GM12878 (cell line): ENCODE measurements around the gene NOTCH1. TPM values are rescaled to one million over a fixed set of nuclear protein-coding genes. Genes with fewer than 3 reads are reported as not detected.

Experiments
- ATAC-seq: fragments of 200-7000 bp; cut with Tn5 transposase; 3 replicates; pipeline ENCODE4 v1.9.1; 2020; ENCODE audit warnings: mild to moderate bottlenecking, moderate library complexity
- BruUV-seq: library from RNA; stranded (reverse); fragments of 400-500 nt; replicated peaks from 2 replicates; lab custom pipeline; 2021; lab: Mats Ljungman, UMichigan
- CTCF ChIA-PET: fragments of 300-600 bp; sonication (Branson Sonifier 250); formaldehyde crosslinking; extraction: SDS; loops from one replicate; lab custom pipeline; 2021; ENCODE audit warnings: inconsistent platforms; lab: Yijun Ruan, JAX
- POLR2A ChIA-PET: fragments of 350-600 bp; formaldehyde crosslinking; extraction: SDS; loops from one replicate; lab custom pipeline; 2021; ENCODE audit warnings: inconsistent platforms; lab: Charles Lee
- RAD21 ChIA-PET: fragments of 300-600 bp; sonication (Branson Sonifier 250); formaldehyde crosslinking; loops from one replicate; lab custom pipeline; 2023; ENCODE audit warnings: antibody characterized with exemption; ENCODE audit not compliant: unreplicated experiment; lab: Charles Lee
- SMC1A ChIA-PET: fragments of 300-600 bp; sonication (Branson Sonifier 250); formaldehyde crosslinking; loops from one replicate; lab custom pipeline; 2023; ENCODE audit not compliant: unreplicated experiment, uncharacterized antibody; lab: Charles Lee
- DNase-seq: peaks from one replicate; pipeline ENCODE4 v3.0.0-alpha.2; 2011; ENCODE audit warnings: low read depth, low spot score
- FAIRE-seq: peaks from 3 replicates; lab custom pipeline; 2011; peaks lifted over from hg19 to GRCh38; lab: Jason Lieb, UNC
- H2AFZ ChIP-seq: 2 replicates; pipeline ENCODE4 v1.6.0; 2011; ENCODE audit warnings: low read depth, low read length, control low read depth; ENCODE audit not compliant: control insufficient read depth
- H3K27ac ChIP-seq: 2 replicates; pipeline ENCODE4 v1.5.1; 2011; ENCODE audit warnings: control low read depth; ENCODE audit not compliant: control insufficient read depth, insufficient read depth
- H3K27me3 ChIP-seq, 2 experiments: replicated peaks in 1 of 2; 2 replicates each; pipeline versions ENCODE4 v1.6.0 to v1.6.1; 2011; ENCODE audit warnings: low read length in 1 of 2; ENCODE audit not compliant: control insufficient read depth in 2 of 2, insufficient read depth in 2 of 2
- H3K36me3 ChIP-seq, 2 experiments: 2 replicates each; pipeline ENCODE4 v1.5.1; 2011; ENCODE audit warnings: low read length in 1 of 2; ENCODE audit not compliant: control insufficient read depth in 2 of 2, insufficient read depth in 2 of 2
- H3K4me1 ChIP-seq: 2 replicates; pipeline ENCODE4 v1.6.1; 2011; ENCODE audit warnings: mild to moderate bottlenecking, low read length, moderate library complexity, mixed read lengths; ENCODE audit not compliant: control insufficient read depth, insufficient read depth
- H3K4me2 ChIP-seq: 2 replicates; pipeline ENCODE4 v1.6.0; 2011; ENCODE audit warnings: control low read depth; ENCODE audit not compliant: control insufficient read depth, insufficient read depth
- H3K4me3 ChIP-seq: fragments of 200-600 bp; sonication (generic); 2 replicates; pipeline ENCODE4 v1.5.1; 2016
- H3K79me2 ChIP-seq: 2 replicates; pipeline ENCODE4 v1.6.0; 2011; ENCODE audit warnings: low read length; ENCODE audit not compliant: control insufficient read depth, insufficient read depth
- H3K9ac ChIP-seq: 2 replicates; pipeline ENCODE4 v1.8.0; 2011; ENCODE audit warnings: low read length, control low read depth, mixed read lengths; ENCODE audit not compliant: control insufficient read depth, insufficient read depth
- H3K9me3 ChIP-seq: replicated peaks from 3 replicates; pipeline ENCODE4 v1.5.1; 2011; ENCODE audit warnings: mild to moderate bottlenecking, low read length; ENCODE audit not compliant: control insufficient read depth, insufficient read depth
- H4K20me1 ChIP-seq: 2 replicates; pipeline ENCODE4 v1.6.0; 2011; ENCODE audit not compliant: control insufficient read depth, insufficient read depth
- ETV6 ChIP-seq, 2 experiments: fragments of 450-650 bp in 1 of 2; IDR thresholded peaks in 1 of 2; conservative IDR thresholded peaks in 1 of 2; 2 replicates each; pipeline ENCODE4 v1.6.1; 2014; ENCODE audit warnings: antibody characterized with exemption in 1 of 2, borderline replicate concordance in 1 of 2, low read depth in 1 of 2, mild to moderate bottlenecking in 1 of 2, moderate library complexity in 1 of 2
- RB1 ChIP-seq: fragments of 450-650 bp; formaldehyde crosslinking; IDR thresholded peaks from 2 replicates; pipeline ENCODE4 v1.6.1; 2017; ENCODE audit warnings: mild to moderate bottlenecking, borderline replicate concordance
- RELB ChIP-seq: fragments of 450-650 bp; IDR thresholded peaks from 2 replicates; pipeline ENCODE4 v1.6.1; 2017; ENCODE audit warnings: low read depth, mild to moderate bottlenecking, moderate library complexity
- STAT1 ChIP-seq: fragments of 450-650 bp; conservative IDR thresholded peaks from 2 replicates; pipeline ENCODE4 v1.6.1; 2014; ENCODE audit warnings: antibody characterized with exemption, mild to moderate bottlenecking
- WGBS: methylation state at CpG from one replicate; pipeline ENCODE4 v1.1.6; 2016; ENCODE audit warnings: low lambda C conversion rate; ENCODE audit not compliant: insufficient replicate concordance, insufficient coverage; ENCODE audit errors: missing lambda C conversion rate; 5-methylcytosine and 5-hydroxymethylcytosine counted together
- in situ Hi-C: fragments of 300-500 bp; cut with MboI; formaldehyde crosslinking; loops from 9 replicates; pipeline ENCODE4 v1.14.3; 2018; ENCODE audit warnings: mixed read lengths
- intact Hi-C: fragments of 100-400 bp; cut with micrococcal nuclease; formaldehyde crosslinking; loops from one replicate; pipeline ENCODE4 v1.14.2; 2022; ENCODE audit not compliant: unreplicated experiment
- polyA plus RNA-seq, 11 experiments: library from polyadenylated mRNA; depleted of rRNA in 4 of 11; unstranded in 6 of 11; stranded (reverse) in 5 of 11; fragments of >200 nt; fragmentation: Nextera tagmentation in 4 of 11; fragmentation: Illumina TruSeq in 1 of 11; extraction: Ambion mirVana in 4 of 11; extraction: Trizol in 1 of 11; gene quantifications; 1 replicate in 1 of 11; 2 replicates in 10 of 11; pipeline versions ENCODE4 v1.2.1 to v1.2.3, GENCODE V29; 2011 to 2016; ENCODE audit warnings: inconsistent platforms in 2 of 11, missing spikeins in 2 of 11, low read depth in 1 of 11
- total RNA-seq, 4 experiments: library from RNA; depleted of rRNA in 3 of 4; stranded (reverse); fragments of >200 nt in 3 of 4; fragmentation: Illumina TruSeq in 1 of 4; extraction: Trizol in 1 of 4; gene quantifications; 2 replicates each; pipeline versions ENCODE4 v1.2.1 to v1.2.3, GENCODE V29; 2013 to 2021

Gene NOTCH1
- total and polyA plus RNA-seq, 10 of the 15 experiments (the other 5 are each of a cell fraction or from before 2014, with no cell fraction given) = 0.02 to 40.0 (median 3.7) TPM

GRCh38 chr9:136534366-136534765 is 11.5 kb downstream of the NOTCH1 start:
- BruUV-seq = no TSS peak
- peaks cover 33% of the 10 kb centered on the region for H3K79me2 ChIP-seq
- H3K27ac ChIP-seq = no peak overlapping the region

More at GRCh38 chr9:136534366-136534765, 11.5 kb downstream of the NOTCH1 start:
- no peak overlapping the region for H3K4me2 ChIP-seq
- in situ Hi-C loops (no loop called here), intact Hi-C loops (no loop called here)
- DNase-seq (no peak), ATAC-seq (no peak), FAIRE-seq (no peak)
- H3K36me3 ChIP-seq = peaks cover 0 to 16% of the 10 kb centered on the region in 2 experiments; a peak in 2 of 4 replicates
- TF ChIP-seq ETV6 (conservative IDR thresholded peaks at IDR 0.05 in 1 of 2, IDR thresholded peaks at IDR 0.05 in 1 of 2; ENCODE audit: borderline replicate concordance in 1 of 2, low read depth in 1 of 2) (no peak), RELB (no peak), STAT1 (no peak), RB1 (no peak)
- H2AFZ ChIP-seq = no peak overlapping the region
- no peak overlapping the region for H3K9ac ChIP-seq
- POLR2A ChIA-PET = interaction anchor here (1.9 kb wide), 1 partner anchor 17 kb away, joined by 7 read pairs; no protein-coding TSS in a partner anchor
- H3K9me3 ChIP-seq = no peaks in the 10 kb centered on the region
- peaks cover 7% of the 10 kb centered on the region; the same call in 1 of the 2 replicates for H4K20me1 ChIP-seq
- 91% methylated on average over 17 of the region's 18 CpGs for WGBS
- H3K27me3 ChIP-seq = no peaks in the 10 kb centered on the region
- RAD21 ChIA-PET = interaction anchor here (1.3 kb wide), 1 partner anchor 73 kb away, joined by 3 read pairs; no protein-coding TSS in a partner anchor
- peaks cover 60% of the 10 kb centered on the region for H3K4me1 ChIP-seq
- SMC1A ChIA-PET = no interaction called here
- no peak overlapping the region for H3K4me3 ChIP-seq
- CTCF ChIA-PET = interaction anchor here (0.6 kb wide), 1 partner anchor 94 kb away, joined by 3 read pairs; no protein-coding TSS in a partner anchor
